B cell (primary cell): ENCODE results near the gene CYP8B1. TPM values are rescaled to one million over a fixed set of nuclear protein-coding genes. Genes with fewer than 3 reads are reported as not detected.

ENCODE experiments used
- ATAC-seq: fragments of 200-7000 bp; cut with Tn5 transposase; one replicate; pipeline ENCODE4 v1.10.0; 2021; ENCODE audit warnings: low read depth, mild to moderate bottlenecking, moderate number of reproducible peaks, moderate library complexity
- CTCF ChIA-PET: fragments of 350-600 bp; sonication (Branson Sonifier 250); formaldehyde crosslinking; loops from one replicate; lab custom pipeline; 2021; ENCODE audit warnings: antibody characterized with exemption, inconsistent platforms; lab: Charles Lee
- POLR2A ChIA-PET: fragments of 350-600 bp; sonication (Branson Sonifier 250); formaldehyde crosslinking; loops from one replicate; lab custom pipeline; 2021; ENCODE audit warnings: antibody characterized with exemption; lab: Charles Lee
- DNase-seq: peaks from one replicate; pipeline ENCODE4 v3.0.0; 2013
- H2AFZ ChIP-seq: 2 replicates; pipeline ENCODE4 v1.6.1; 2012; ENCODE audit warnings: mild to moderate bottlenecking, low read depth, low read length; ENCODE audit not compliant: insufficient read depth, poor library complexity, severe bottlenecking
- H3K27ac ChIP-seq, 2 donors: 1 replicate in 1 of 2; 2 replicates in 1 of 2; pipeline ENCODE4 v1.5.1; 2012 to 2013; ENCODE audit warnings: low read length in 2 of 2, mild to moderate bottlenecking in 2 of 2, moderate library complexity in 1 of 2
- H3K27me3 ChIP-seq, 4 experiments: fragments of 200-600 bp in 1 of 4; sonication (generic) in 1 of 4; replicated peaks in 1 of 4; 1 replicate in 2 of 4; 2 replicates in 2 of 4; pipeline versions ENCODE4 v1.6.1 to v1.7.0; 2013 to 2016; ENCODE audit warnings: low read length in 3 of 4, mild to moderate bottlenecking in 2 of 4, mixed read lengths in 1 of 4, moderate library complexity in 1 of 4; ENCODE audit not compliant: insufficient read depth in 4 of 4, control insufficient read depth in 3 of 4; ENCODE audit errors: control extremely low read depth in 1 of 4
- H3K36me3 ChIP-seq, 2 experiments: replicated peaks in 1 of 2; 1 replicate in 1 of 2; 2 replicates in 1 of 2; pipeline versions ENCODE4 v1.6.1 to v1.7.1; 2013; ENCODE audit warnings: low read length in 1 of 2; ENCODE audit not compliant: insufficient read depth in 2 of 2, control insufficient read depth in 1 of 2; ENCODE audit errors: control extremely low read depth in 1 of 2, extremely low read depth in 1 of 2
- H3K4me1 ChIP-seq, 2 donors: fragments of 200-600 bp in 1 of 2; sonication (generic) in 1 of 2; 1 replicate in 1 of 2; 2 replicates in 1 of 2; pipeline versions ENCODE4 v1.5.1 to v1.6.1; 2013 to 2017; ENCODE audit warnings: low read length in 2 of 2; ENCODE audit not compliant: control insufficient read depth in 2 of 2, insufficient read depth in 2 of 2
- H3K4me2 ChIP-seq: replicated peaks from 2 replicates; pipeline ENCODE3; 2012; ENCODE audit warnings: mild to moderate bottlenecking, low read depth, low read length; ENCODE audit not compliant: poor library complexity, severe bottlenecking
- H3K4me3 ChIP-seq, 5 experiments: fragments of 200-600 bp in 1 of 5; sonication (generic) in 1 of 5; 1 replicate in 3 of 5; 2 replicates in 2 of 5; pipeline versions ENCODE4 v1.5.1 to v1.7.0; 2011 to 2016; ENCODE audit warnings: low read length in 4 of 5, mild to moderate bottlenecking in 4 of 5, low read depth in 2 of 5, control low read depth in 1 of 5, moderate library complexity in 1 of 5; ENCODE audit not compliant: insufficient read depth in 1 of 5; ENCODE audit errors: control extremely low read depth in 1 of 5, extremely low read depth in 1 of 5
- H3K79me2 ChIP-seq: fragments of 200-600 bp; sonication (generic); one replicate; pipeline ENCODE4 v1.6.0; 2016; ENCODE audit warnings: low read length; ENCODE audit not compliant: control insufficient read depth, insufficient read depth
- H3K9ac ChIP-seq: fragments of 200-600 bp; sonication (generic); 2 replicates; pipeline ENCODE4 v1.6.1; 2017; ENCODE audit warnings: mild to moderate bottlenecking, low read length, moderate library complexity
- H3K9me3 ChIP-seq, 3 donors: one replicate each; pipeline versions ENCODE4 v1.6.1 to v1.7.1; 2013; ENCODE audit warnings: low read length in 2 of 3; ENCODE audit not compliant: control insufficient read depth in 2 of 3, insufficient read depth in 1 of 3; ENCODE audit errors: control extremely low read depth in 1 of 3
- H4K20me1 ChIP-seq: 2 replicates; pipeline ENCODE4 v1.6.0; 2012; ENCODE audit warnings: mild to moderate bottlenecking, low read length; ENCODE audit not compliant: insufficient read depth, control insufficient read depth, poor library complexity, severe bottlenecking
- H3K27ac Mint-ChIP-seq: one replicate; pipeline ENCODE4 v1.8.0; 2021; ENCODE audit warnings: mixed read lengths
- H3K27me3 Mint-ChIP-seq: one replicate; pipeline ENCODE4 v1.8.0; 2021; ENCODE audit warnings: mixed read lengths
- H3K4me1 Mint-ChIP-seq: one replicate; pipeline ENCODE4 v1.8.0; 2021; ENCODE audit warnings: mixed read lengths
- H3K4me3 Mint-ChIP-seq: one replicate; pipeline ENCODE4 v1.8.0; 2021; ENCODE audit warnings: mixed read lengths
- H3K9me3 Mint-ChIP-seq: one replicate; pipeline ENCODE4 v1.8.0; 2022; ENCODE audit warnings: mixed read lengths; ENCODE audit not compliant: insufficient read depth
- EZH2 ChIP-seq: IDR thresholded peaks from 2 replicates; pipeline ENCODE4 v1.6.1; 2012; ENCODE audit warnings: borderline replicate concordance, low read depth, mild to moderate bottlenecking, moderate library complexity, low read length; ENCODE audit not compliant: insufficient read depth, poor library complexity, severe bottlenecking
- WGBS: methylation state at CpG from one replicate; pipeline ENCODE4 v1.1.5; 2013; ENCODE audit warnings: missing lambda C conversion rate; ENCODE audit not compliant: insufficient coverage; 5-methylcytosine and 5-hydroxymethylcytosine counted together
- intact Hi-C: fragments of 100-400 bp; cut with micrococcal nuclease; formaldehyde crosslinking; loops from one replicate; pipeline ENCODE4 v1.10.0; 2022
- polyA plus RNA-seq: library from polyadenylated mRNA; depleted of rRNA; stranded (reverse); fragments of >200 nt; gene quantifications from 2 replicates; pipeline ENCODE4 v1.2.3, GENCODE V29; 2012
- total RNA-seq, 2 donors: library from RNA; stranded (reverse); fragments of 120-200 nt in 1 of 2; gene quantifications; 1 replicate in 1 of 2; 2 replicates in 1 of 2; pipeline versions ENCODE4 v1.2.3 to v1.2.4, GENCODE V29; 2013 to 2022
- TF ChIP-seq, protein P1 (sequence below): fragments of 200-600 bp; IDR thresholded peaks from one replicate; pipeline ENCODE4 v1.8.0; 2022; ENCODE audit warnings: antibody characterized with exemption, mild to moderate bottlenecking

CYP8B1 gene
- total and polyA plus RNA-seq, 2 donors (not counting 1 experiment from before 2014, with no cell fraction given): not detected

DNA sequence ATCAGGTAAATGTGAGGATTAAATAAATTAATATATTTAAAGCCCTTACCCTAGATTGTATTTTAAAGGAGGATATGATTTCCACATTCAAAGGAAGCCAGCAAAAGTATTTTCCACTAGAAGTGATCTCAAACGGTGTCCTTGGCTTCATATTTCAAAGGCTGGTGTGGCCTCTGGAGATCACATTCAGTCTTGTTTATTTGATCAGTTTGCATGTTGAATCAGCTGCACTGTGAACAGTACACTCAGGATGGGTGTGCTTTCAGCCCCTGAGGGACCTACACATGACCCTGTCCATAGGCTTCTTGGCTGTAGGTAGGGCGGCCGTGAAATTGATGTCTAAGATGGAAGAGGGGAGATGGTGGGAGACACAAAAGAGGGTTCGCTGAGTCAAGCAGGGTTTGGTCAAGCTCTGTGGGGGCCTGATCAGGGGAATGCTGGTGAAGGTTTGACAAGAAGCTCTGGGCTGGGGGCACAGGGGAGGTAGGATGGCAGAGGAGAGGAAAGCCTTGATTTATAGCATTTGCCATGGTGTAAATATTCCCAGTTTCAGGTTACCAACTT lies 21.9 kb downstream of the CYP8B1 start:
- ATAC-seq: no peak
- Histone ChIP-seq H3K4me3 (no peak overlapping the region), H3K27me3 (no peaks in the 10 kb centered on the region), H3K27ac (no peak overlapping the region), H3K36me3 (no peaks in the 10 kb centered on the region), H3K9ac (no peak overlapping the region), H3K9me3 (no peaks in the 10 kb centered on the region), H4K20me1 (no peaks in the 10 kb centered on the region), H3K4me1 (peaks cover 12% of the 10 kb centered on the region in 2 donors), H2AFZ (no peak overlapping the region), H3K79me2 (no peaks in the 10 kb centered on the region), H3K4me2 (no peak overlapping the region)
- intact Hi-C loops: no loop called here
- Mint-ChIP-seq H3K27me3 (peaks cover 8% of the 10 kb centered on the region), H3K27ac (no peak overlapping the region), H3K4me1 (peaks cover 22% of the 10 kb centered on the region), H3K4me3 (no peak overlapping the region), H3K9me3 (no peaks in the 10 kb centered on the region)
- TF ChIP-seq, protein P1, sequence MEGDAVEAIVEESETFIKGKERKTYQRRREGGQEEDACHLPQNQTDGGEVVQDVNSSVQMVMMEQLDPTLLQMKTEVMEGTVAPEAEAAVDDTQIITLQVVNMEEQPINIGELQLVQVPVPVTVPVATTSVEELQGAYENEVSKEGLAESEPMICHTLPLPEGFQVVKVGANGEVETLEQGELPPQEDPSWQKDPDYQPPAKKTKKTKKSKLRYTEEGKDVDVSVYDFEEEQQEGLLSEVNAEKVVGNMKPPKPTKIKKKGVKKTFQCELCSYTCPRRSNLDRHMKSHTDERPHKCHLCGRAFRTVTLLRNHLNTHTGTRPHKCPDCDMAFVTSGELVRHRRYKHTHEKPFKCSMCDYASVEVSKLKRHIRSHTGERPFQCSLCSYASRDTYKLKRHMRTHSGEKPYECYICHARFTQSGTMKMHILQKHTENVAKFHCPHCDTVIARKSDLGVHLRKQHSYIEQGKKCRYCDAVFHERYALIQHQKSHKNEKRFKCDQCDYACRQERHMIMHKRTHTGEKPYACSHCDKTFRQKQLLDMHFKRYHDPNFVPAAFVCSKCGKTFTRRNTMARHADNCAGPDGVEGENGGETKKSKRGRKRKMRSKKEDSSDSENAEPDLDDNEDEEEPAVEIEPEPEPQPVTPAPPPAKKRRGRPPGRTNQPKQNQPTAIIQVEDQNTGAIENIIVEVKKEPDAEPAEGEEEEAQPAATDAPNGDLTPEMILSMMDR: no peak
- no peak for TF ChIP-seq EZH2
- 82% methylated on average over 4 of the region's 4 CpGs for WGBS
- POLR2A ChIA-PET: no interaction called here
- CTCF ChIA-PET: interaction anchor here (1.1 kb wide), 1 partner anchor 23 kb away, joined by 4 read pairs; no protein-coding TSS in a partner anchor
- no peak for DNase-seq

DNA sequence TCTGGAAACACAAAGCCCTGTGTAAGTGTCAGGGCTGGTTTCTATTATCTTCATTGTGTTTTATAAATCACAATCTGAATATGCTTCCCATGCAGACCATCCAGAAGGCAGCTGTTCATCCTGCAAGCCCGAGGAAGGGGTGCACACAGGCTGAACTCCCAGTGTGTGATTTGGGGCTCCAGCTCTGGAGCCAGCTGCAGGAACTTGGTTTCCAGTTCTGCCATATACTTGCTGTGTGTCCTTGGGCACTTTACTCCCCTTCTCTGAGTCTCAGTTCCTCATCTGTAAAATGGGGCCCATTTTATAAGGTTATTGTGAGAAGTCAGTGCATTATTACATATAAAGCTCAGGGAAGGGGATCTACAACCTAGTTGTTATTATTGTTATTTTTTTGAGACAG lies 22.6 kb downstream of the CYP8B1 start:
- intact Hi-C loops: no loop called here
- Histone ChIP-seq H3K27ac (no peak overlapping the region), H4K20me1 (no peaks in the 10 kb centered on the region), H3K4me1 (peaks cover 12 to 15% of the 10 kb centered on the region in 2 donors), H3K9ac (no peak overlapping the region), H3K4me2 (no peak overlapping the region), H3K4me3 (no peak overlapping the region), H3K9me3 (no peaks in the 10 kb centered on the region), H3K79me2 (no peaks in the 10 kb centered on the region), H2AFZ (no peak overlapping the region), H3K36me3 (no peaks in the 10 kb centered on the region), H3K27me3 (no peaks in the 10 kb centered on the region)
- no peak for DNase-seq
- no peak for TF ChIP-seq EZH2
- TF ChIP-seq, protein P1: no peak
- no peak for ATAC-seq
- peaks cover 26% of the 10 kb centered on the region for H3K4me1 Mint-ChIP-seq
- WGBS: 43% methylated on average over 1 of the region's 1 CpG
- H3K4me3 Mint-ChIP-seq: no peak overlapping the region
- POLR2A ChIA-PET: no interaction called here
- CTCF ChIA-PET: interaction anchor here (1.1 kb wide), 1 partner anchor 22 kb away, joined by 4 read pairs; no protein-coding TSS in a partner anchor
- H3K27me3 Mint-ChIP-seq: peaks cover 5% of the 10 kb centered on the region
- no peaks in the 10 kb centered on the region for H3K9me3 Mint-ChIP-seq
- no peak overlapping the region for H3K27ac Mint-ChIP-seq
